HG02678 (cell line): ENCODE results near the gene SARS2.
"Not testable (repeated sequence)": the region's sequence is repeated elsewhere in the genome, so short reads cannot be mapped to it uniquely, and the experiment has no call there.

Experiments used
- ATAC-seq: cut with Tn5 transposase; IDR thresholded peaks from one replicate; pipeline ENCODE4 v1.9.1; 2021; ENCODE audit warnings: mild to moderate bottlenecking, moderate library complexity; ENCODE audit not compliant: unreplicated experiment

The SARS2 gene

GRCh38 chr19:38949580-38950367 is 19.2 kb upstream of the SARS2 start:
- no peak for ATAC-seq

GRCh38 chr19:38946229-38947010 is 15.9 kb upstream of the SARS2 start:
- no peak for ATAC-seq

- no peak for ATAC-seq
Measured at GRCh38 chr19:38945562-38946228, 15.1 kb upstream of the SARS2 start.

GRCh38 chr19:38944981-38945506 is 14.5 kb upstream of the SARS2 start:
- ATAC-seq: no peak

- no peak for ATAC-seq
Measured at GRCh38 chr19:38942471-38943181, 12.1 kb upstream of the SARS2 start.

- ATAC-seq: no peak
Measured at GRCh38 chr19:38941979-38942378, 11.4 kb upstream of the SARS2 start.

- not testable (repeated sequence) for ATAC-seq
Measured at GRCh38 chr19:38941466-38941865, 10.9 kb upstream of the SARS2 start.

GRCh38 chr19:38939957-38940356 is 9.4 kb upstream of the SARS2 start:
- ATAC-seq: no peak

- no peak for ATAC-seq
Measured at GRCh38 chr19:38933544-38933943, 3.0 kb upstream of the SARS2 start.

- ATAC-seq: no peak
Measured at GRCh38 chr19:38932425-38933179, 2.0 kb upstream of the SARS2 start.

- ATAC-seq: no peak
Measured at GRCh38 chr19:38931521-38931793, 894 bp upstream of the SARS2 start.

GRCh38 chr19:38930776-38931520 is 385 bp upstream of the SARS2 start, which contains the start of gene MRPS12:
Gene MRPS12 (plus strand): TSS chr19:38930944. CDS start chr19:38931295, 351 bp downstream.
- peak; percentile 94 for ATAC-seq

- ATAC-seq: no peak
Measured at GRCh38 chr19:38928391-38929001, 2.1 kb downstream of the SARS2 start.

- no peak for ATAC-seq
Measured at GRCh38 chr19:38924388-38924787, 6.2 kb downstream of the SARS2 start.

- ATAC-seq: no peak
Measured at GRCh38 chr19:38922482-38922881, 8.1 kb downstream of the SARS2 start.

- no peak for ATAC-seq
Measured at GRCh38 chr19:38921420-38922274, 8.9 kb downstream of the SARS2 start.

- ATAC-seq: no peak
Measured at GRCh38 chr19:38920602-38921419, 9.8 kb downstream of the SARS2 start.
